DMS153 treated with DMSO at 0.1 percent for 48 hours (cell line): ENCODE data around the gene NLGN4Y.

ENCODE experiments used
- DNase-seq: peaks from one replicate; lab custom pipeline; 2025; ENCODE audit not compliant: unreplicated experiment; lab: John Stamatoyannopoulos, UW

Gene NLGN4Y

DNA sequence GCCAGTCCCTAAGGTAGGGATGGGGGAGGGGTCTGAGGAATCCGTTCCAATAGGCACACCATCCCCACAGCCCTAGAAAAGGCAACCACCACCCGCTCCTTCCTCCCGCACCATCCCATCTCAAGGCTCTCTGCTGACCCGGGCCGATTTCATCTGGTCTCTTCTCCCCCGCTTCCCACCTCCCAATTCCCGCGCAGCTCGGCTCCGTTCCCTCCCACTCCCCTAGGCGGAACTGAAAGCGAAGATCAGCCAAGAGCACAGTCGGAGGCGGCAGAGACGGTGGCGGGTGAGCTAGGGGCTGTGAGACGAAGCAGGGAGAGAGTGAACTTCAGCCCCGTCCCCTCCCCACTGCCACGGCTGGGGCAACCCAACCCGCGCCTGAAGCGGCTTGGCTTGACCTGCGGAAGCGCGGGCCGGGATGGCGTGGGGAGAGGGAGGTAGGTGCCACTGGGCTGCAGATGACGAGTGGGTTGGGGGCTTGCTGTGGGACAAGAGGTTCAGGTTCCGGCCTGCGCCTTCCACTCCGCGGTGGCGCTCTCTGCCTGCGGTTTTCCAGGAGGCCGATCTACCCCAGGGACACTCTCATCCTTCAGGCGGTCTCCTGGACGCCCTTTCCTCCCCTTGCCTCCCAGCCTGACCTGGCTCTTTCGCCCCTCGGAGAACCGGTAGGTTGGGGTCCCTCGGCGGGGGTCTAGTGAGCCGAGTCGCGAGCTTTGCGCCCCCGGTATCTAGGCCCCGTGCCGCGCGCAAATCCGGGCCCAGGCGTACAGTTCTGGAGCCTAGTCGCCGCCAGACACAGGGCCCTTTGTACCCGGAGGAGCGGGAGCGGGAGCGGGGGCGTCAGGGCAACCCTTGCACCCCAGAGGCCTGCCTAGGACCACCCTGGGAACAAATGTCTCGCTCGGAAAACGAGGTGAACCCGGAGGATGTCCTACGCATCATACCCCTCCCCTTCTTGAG lies at the start of gene NLGN4Y:
Gene NLGN4Y, plus strand, starts transcription at position 258 of the 960 bp plus-strand sequence. CDS start 97,591 bp downstream, outside the sequence.
- DNase-seq, result no peak

DNA sequence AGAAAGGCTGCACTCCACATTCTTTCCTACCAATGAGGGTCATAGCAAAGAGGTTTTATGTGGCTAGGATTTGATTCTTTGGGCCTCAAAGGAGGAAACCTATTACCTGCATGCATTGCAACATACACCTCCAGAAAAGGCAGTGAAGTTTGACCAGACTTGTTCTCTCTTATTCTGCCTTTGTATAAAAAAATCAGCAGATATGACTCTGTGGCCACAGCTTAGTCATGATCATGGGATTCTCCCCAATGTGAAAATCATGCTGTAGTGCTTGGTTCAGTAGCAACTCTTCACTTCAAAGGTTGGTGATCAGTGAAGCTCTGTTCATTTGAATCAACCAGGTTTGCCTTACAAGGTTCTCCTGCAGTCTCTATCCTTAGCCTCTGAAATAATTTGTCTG lies 38.4 kb upstream of the NLGN4Y start:
- no peak for DNase-seq

DNA sequence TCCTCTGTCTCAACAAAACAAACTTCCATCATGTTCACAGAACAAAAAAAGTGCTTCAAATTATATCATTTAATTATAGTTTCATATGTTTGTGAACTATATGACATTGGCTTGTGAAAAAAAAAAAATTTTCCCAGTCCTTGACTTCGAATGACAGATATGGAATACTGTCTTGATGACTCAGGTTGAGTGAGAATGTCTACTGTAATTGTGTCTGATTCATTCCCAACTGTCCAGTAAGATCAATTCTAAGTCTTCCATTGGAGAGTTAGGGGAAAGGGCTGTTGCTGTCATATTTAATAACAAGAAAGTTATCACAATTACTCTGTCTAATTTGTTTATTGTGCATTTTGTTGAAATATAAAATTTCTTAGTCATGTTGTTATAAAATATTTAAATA lies 34.1 kb upstream of the NLGN4Y start:
- no peak for DNase-seq

DNA sequence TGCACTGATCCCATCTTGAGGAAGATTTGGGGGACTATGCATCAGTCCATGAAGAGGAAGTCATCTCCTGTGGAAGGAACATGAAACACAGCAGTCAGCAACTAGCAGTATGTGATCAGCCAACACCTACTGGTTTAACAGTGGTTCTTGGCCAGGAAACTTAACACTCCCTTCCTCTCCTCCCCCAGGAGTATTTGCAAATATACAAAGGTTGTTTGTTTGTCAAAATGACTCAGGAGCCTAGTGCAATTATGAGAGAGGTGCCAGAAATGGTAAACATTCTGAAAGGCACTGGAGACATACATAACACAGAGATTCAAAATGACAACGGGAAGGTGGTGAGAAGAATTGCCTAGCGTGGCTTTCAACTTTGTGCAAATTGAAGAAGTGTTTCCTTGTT lies 26.3 kb upstream of the NLGN4Y start:
- no peak for DNase-seq

DNA sequence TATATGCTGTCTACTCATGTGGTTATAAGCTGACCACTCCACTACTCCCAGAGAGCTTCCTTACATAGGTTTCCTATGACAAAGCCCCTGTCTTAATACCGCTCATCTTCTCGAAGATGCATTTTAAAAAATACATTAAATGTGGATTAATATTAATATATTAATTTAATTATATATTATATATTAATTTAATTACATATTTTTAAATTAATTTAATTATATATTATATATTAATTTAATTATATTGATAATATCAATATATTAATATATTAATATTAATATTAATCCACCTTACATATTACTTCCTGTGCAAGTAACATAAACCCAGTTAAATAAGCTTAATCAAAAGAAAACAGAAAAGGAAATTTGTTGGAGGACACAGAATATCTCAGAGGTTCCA lies 19.7 kb upstream of the NLGN4Y start:
- no peak for DNase-seq

DNA sequence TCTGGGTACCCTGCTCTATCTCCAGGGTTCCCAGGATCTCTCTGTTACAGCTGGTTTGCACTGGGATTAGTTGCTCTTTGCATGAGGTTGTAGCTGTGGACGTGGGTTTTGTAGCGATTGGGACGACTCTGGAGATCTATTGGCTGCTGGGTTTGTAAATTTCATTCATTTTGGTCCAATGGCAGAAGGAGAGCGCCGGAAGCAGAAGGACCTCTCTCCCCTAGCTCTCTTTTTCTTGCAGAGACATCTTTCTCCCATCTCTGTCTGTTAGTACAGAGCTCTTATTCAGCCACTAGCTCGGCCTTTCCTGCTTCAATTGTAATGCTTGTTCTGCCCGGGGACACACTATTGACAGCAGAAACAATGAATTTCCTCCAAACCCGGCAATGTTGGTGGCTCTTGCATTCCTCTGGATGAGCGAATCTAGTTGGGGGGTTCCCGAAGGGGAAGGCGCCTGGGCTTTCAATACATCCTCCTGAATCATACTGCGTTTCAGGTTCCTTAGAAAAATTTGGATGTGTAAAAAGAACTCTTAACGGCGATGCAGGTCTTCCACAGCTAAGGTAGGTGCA lies 1.9 kb upstream of the NLGN4Y start:
- no peak for DNase-seq

DNA sequence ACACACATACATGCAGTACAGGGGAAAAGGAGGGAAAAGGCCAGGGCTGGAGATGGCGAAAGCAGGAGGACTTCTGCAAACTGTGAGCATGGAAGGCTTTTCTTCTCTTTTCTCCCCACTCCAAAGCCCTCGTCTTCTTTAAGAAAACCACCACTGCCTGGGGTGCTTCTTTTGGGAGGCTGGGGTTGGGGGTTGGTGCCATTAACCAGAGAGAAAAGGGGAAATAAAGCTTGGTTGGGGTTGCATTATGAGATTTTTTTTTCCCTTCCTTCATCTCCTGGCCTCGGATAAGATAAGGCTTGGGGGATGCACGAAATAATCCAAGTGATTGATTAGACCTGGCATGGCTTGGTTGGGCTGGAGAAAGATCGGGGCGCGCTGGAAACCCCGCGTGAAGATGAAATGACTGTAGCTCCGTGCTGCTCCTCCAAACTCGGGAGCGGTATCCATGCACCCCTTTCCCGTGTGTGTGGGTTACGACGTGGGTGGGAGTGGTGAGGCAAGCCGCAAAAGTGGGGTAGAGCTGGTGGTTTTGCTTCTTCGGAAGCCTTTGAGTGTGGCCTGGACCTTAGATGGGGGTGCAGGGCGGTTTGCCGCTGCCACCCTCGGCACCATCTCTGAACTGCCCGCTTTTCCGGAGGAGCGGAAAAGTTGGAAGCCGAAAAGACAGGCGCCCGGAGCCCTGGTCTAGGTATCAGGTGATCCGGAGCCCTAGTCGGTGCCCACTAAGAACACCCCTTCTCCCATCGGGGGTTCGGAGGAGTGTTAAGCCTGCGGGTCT lies 648 bp upstream of the NLGN4Y start:
- DNase-seq, result no peak

DNA sequence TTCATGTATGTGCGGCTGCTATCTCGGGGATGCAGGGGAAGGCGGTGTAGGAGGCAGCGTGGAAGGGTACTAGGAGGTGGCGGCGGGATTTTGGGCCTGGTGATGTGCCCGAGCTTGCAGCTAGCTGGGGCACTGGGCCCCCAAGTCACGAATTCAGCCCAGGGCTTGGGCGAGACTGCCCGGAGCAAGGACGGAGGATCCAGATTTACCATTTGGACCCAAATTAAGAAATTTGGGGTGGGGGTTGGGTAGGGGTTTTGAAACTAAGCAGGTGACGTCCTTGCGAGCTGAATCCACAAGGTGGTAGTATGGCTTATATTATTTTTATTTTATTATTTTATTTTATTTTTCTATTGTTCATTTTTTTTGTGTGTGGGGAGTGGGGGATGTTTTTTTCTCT lies 986 bp downstream of the NLGN4Y start:
- DNase-seq, result no peak

DNA sequence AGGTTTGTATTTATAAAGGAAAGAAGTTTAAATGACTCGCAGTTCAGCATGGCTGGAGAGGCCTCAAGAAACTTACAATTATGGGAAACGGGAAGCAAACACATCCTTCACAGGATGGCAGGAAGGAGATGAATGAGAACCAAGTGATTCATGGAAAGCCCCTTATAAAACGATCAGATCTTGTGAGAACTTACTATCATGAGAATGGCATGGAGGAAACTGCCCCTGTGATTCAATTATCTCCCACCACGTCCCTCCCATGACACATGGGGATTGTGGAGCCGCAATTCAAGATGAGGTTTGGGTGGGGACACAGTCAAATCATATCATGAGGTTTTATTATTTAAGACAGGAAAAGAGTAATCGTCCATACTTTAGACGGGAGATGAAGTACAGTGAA lies 4.0 kb downstream of the NLGN4Y start:
- no peak for DNase-seq

DNA sequence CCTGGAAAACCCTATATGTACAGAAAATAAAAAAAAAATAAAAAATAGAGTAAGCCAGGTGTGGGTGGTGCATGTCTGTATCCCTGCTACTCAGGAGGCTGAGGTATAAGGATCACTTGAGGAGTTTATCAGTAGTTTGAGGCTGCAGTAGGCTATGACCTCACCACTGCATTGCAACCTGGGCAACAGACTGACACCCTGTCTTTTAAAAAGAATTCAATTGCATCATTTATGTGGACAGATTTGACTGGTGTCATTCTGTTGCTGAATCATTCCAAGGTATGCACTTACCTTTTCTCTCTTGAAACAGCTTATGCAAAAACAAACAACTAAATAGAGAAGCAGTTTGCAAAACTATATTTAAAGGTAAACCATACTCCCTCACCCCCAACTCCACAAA lies 12.4 kb downstream of the NLGN4Y start:
- no peak for DNase-seq

DNA sequence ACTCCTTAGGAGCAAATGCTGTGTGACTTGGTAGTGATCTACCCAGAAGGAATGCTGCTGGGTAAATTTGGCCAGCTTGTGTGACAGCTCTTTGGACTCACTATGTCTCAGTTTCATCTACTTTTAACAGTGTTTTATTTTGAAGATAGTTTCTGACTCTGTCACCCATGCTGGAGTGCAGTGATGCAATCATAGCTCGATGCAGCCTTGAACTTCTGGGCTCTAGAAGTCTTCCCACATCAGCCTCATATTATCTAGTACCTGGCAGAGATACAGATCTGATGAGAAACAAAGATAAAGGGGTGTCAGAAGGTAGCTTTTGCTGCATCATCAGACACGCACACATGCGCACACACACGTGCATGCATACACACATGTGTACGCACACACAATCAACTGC lies 19.2 kb downstream of the NLGN4Y start:
- no peak for DNase-seq

DNA sequence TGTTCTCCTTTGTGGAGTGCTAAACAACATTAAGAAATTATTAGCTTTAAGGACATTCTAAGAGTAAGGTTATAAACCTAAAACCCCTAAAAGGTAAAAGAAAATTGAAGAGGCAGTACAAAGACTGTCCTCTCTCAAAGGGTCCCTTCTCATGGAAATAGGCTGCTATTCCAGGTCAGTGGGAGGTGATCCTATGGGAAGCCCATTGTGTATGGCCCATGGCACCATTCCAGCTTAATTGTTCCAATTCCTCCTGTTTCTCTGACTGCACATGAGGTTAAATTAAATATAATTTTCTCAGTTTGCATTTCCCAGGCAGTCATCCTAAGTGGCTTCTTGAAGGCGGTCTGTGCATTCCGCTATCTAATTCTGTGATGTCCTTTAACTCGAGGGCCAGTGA lies 57.0 kb downstream of the NLGN4Y start:
- no peak for DNase-seq

DNA sequence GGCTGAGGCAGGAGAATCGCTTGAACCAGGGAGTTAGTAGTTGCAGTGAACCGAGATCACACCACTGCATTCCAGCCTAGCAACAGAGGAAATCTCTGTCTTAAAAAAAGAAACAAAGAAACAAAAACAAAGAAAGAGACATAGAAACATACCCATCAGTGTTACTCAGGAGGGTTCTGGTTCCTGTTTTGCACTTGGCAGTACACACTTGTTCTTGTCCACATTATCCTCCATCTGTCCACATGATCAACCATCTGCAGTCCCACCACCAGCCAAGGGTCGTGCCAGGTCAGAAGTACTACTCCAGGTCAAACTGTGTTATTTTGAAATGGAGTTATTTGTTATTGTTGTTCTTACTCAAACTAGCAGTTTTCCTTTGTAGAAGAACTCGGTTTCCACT lies 62.4 kb downstream of the NLGN4Y start:
- DNase-seq, result no peak

DNA sequence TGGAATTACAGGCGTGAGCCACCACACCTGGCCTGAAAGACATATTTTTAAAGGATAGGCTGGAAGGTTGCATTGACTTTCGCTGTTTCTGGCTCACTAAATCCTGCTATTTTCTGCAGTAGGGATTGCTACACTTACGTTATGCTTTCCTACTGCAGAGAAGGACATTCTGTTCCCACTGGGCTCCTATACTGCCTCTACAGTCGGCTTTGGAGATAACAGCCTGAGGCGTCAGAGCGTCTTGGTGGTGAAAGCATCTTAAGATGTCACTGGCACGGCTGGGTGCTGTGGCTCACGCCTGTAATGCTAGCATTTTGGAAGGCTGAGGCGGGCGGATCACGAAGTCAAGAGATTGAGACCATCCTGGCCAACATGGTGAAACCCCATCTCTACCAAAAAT lies 77.0 kb downstream of the NLGN4Y start:
- DNase-seq, result no peak

DNA sequence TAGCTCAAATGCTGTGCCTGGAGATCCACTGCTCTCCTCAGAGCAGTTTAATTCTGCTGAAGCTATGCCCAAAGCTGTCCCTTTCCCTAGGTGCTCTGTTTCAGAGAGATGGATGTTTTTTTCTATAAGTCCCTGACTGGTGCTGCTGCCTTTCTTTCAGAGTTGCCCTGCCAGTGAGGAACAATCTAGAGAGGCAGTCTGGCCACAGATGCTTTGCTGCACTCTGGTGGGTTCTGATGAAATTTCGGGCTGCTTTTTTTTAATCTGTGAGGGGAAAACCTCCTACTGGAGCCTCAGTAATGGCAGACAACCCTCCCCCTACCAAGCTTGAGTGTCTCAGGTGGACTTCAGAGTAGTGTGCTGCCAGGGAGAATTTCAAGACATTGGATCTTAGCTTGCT lies 93.3 kb downstream of the NLGN4Y start:
- no peak for DNase-seq

DNA sequence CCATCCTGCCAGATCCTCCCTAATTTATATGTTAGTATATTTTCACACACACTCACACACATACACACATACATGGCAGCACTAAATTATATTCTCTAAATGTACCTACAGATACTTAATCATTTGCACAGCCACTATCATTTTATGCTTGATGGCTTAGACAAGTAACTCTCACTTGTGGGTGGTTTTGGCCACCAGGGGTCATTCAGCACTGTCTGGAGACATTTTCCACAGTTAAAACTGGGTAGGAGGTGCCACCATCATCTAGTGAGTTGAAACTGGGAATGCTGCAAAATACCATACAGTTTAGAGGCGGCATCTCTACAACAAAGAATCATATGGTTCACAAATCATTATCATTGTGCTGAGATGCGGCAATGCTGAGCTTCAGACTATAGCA lies 94.2 kb downstream of the NLGN4Y start:
- DNase-seq, result no peak

DNA sequence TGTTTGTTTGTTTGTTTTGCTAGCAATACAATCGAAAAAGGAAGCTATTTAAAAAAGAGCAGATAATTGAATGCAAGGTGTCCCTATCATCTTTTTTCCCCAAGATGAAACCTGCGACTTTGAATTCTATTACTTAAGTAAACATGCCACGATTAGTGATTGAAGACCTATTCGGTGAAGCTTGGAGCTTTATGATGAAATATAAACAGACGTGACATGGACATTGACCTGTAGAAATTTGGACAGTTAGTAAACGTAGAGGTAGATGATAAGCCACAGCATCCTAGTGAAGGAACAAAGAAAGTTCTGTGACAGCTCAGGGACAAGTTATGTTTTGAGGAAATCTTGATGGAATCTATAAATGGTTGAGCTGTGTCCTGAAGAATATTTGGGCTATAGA lies 103.9 kb downstream of the NLGN4Y start:
- no peak for DNase-seq

DNA sequence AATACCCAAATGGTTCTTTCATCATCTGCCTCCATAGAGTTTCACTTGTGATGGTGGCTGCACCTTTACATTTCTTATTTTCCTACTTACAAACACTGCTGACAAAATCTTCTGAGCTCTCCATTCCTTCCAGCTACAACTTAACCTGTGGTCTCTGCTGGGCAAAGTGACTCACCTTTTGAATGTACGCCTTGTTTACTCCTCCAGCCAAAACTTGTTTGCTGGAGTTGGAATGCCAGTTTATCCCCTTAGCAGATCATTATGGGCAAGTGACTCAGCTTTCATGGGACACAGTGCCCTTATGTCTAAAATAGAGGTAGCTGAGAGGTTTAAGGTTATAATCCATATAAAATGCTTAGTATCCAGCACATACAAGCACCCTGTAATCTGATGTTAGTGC lies 107.3 kb downstream of the NLGN4Y start:
- DNase-seq, result no peak

DNA sequence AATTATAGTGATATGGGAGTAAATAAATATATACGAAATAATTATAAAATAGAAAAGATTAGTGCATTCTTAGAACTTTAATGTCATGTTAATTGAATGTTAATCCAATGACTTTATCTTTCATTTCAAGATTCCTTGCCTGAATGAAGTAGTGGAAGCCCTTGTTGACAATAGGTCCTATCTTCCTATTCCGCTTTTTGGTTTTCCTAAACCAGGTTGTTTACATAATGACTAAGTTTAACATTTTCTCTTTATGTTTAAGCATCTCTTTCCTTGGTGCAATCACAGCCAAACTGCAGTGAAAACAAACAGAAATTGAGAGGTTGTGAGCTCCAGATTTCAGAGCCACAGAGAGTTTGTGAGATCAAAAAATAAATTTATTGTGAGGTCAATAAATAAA lies 109.4 kb downstream of the NLGN4Y start:
- no peak for DNase-seq

DNA sequence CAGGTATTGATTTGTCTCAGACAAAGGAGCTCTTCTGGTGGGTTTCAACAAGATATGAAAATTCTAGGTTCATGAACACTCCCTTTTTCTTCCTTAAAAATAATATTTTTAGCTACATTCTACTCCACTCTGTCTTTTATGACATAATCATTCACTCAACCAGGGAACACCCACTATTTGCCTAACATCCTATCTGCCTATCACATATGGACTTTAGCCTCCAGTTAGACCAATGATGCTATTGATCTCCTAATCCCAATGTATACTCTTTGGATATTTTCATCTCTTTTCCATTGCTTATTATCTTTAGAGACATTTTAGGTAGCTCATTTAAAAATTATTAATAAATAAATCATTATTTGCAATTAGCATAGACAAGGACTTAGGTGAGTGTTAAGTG lies 110.6 kb downstream of the NLGN4Y start:
- no peak for DNase-seq

DNA sequence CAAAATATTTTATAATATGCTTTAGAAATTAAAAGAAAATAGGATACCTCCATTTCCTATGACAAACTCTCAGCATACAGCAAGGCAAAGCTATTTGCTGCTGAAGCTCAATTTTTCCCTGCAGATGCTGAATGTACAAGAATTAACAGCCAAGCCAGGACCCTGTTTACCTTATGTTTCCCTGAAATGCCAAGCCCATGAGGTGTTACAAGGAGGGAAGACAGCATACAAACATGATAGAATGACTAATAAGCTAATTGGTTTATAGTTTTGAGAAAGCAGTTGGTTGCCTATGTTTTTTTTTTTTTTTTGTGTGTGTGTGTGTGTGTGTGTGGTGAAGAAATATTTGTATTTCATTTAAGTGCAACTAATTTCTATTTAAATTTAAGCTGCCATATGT lies 113.2 kb downstream of the NLGN4Y start:
- DNase-seq, result no peak

DNA sequence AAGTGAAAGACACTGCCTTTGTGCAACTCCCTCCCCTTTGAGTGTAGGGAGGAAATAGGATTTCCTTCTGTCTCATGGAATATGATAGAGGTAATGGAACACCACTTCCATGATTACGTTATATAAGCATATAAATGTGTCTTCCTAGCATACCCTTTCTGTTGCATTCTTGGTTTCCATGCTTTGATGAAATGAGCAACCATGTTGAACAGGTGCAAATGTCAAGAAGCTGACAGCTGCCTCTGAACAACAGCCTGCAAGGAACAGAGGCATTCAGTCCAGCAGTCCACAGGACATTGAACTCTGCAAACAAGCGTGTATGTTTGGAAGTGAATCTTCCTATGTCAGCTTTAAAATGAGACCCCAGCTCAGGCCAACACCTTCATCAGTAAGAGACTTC lies 117.5 kb downstream of the NLGN4Y start:
- no peak for DNase-seq
